ENCODE results near the gene RASAL1.

Gene RASAL1

DNA sequence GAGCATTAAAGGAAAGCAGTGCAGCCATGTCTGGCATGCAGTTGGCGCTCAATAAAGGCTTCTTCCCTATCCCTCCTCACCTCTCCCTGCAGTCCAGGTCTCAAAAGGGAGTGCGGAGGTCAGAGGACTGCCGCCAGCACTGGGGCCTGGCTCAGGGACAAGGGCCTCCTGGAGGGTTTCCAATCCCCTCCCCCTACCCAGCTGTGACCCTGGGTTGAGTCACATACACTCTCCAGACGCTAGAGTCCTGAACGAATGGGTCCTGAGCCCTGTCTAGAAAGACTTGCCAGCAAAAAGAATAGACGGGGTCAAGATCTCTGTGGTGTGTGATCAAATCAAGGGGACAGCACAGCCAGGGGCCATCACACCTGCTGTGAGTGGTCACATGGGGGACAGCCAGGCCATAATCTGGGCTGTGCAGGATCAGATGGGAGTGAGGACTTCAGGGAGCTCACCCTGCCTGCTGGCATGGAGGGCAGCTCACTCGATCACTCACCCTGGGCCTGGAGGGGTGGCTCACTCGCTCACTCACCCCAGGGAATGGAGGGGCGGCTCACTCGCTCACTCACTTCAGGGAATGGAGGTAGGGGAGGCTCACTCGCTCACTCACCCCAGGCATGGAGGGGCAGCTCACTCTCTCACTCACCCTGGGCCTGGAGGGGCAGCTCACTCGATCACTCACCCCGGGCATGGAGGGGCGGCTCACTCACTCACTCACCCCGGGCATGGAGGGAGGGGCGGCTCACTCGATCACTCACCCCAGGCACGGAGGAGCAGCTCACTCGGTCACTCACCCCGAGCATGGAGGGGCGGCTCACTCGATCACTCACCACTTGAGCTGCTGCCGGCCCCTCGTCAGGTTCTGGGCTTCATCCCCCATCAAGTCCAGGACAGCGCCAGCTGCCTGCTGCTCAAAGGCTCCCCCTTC lies 26.8 kb upstream of the RASAL1 start:
- no peak for DNase-seq (ENCODE audit: extremely low read depth, low read depth)
- H3K4me3 ChIP-seq (replicated peaks; ENCODE audit: low read depth, low read length) = no peak overlapping the region
- TF ChIP-seq, protein P1, sequence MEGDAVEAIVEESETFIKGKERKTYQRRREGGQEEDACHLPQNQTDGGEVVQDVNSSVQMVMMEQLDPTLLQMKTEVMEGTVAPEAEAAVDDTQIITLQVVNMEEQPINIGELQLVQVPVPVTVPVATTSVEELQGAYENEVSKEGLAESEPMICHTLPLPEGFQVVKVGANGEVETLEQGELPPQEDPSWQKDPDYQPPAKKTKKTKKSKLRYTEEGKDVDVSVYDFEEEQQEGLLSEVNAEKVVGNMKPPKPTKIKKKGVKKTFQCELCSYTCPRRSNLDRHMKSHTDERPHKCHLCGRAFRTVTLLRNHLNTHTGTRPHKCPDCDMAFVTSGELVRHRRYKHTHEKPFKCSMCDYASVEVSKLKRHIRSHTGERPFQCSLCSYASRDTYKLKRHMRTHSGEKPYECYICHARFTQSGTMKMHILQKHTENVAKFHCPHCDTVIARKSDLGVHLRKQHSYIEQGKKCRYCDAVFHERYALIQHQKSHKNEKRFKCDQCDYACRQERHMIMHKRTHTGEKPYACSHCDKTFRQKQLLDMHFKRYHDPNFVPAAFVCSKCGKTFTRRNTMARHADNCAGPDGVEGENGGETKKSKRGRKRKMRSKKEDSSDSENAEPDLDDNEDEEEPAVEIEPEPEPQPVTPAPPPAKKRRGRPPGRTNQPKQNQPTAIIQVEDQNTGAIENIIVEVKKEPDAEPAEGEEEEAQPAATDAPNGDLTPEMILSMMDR (IDR thresholded peaks at IDR 0.05; ENCODE audit: low read depth, low read length, missing control alignments) = no peak

DNA sequence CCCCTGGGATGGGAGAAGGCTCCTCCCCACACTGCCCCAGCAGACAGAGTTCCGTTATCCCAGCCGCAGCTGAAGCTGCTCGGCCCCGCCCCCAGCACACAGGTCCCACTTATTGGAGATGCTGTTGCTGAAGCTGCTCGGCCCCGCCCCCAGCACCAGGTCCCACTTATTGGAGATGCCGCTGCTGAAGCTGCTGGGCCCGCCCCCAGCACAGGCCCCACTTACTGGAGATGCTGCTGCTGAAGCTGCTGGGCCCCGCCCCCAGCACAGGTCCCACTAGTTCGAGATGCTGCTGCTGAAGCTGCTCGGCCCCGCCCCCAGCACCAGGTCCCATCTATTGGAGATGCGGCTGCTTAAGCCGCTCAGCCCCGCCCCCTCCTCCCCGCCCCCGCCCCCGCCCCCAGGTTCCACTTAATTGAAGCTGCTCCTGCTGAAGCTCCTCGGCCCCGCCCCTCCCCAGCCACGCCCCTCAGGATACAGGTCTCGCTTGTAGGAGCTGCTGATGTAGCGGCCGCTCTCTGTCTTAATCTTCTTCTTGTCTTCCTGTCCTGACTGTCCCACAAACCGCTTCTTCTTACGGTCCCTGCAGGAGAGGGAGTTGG lies 26.0 kb upstream of the RASAL1 start:
- DNase-seq (ENCODE audit: extremely low read depth, low read depth) = no peak
- TF ChIP-seq, protein P1 (IDR thresholded peaks at IDR 0.05; ENCODE audit: low read depth, low read length, missing control alignments) = no peak
- H3K4me3 ChIP-seq (replicated peaks; ENCODE audit: low read depth, low read length) = no peak overlapping the region

- no peak overlapping the region for H3K4me3 ChIP-seq (replicated peaks; ENCODE audit: low read depth, low read length)
- TF ChIP-seq, protein P1 (IDR thresholded peaks at IDR 0.05; ENCODE audit: low read depth, low read length, missing control alignments) = no peak
- DNase-seq (ENCODE audit: extremely low read depth, low read depth) = no peak
Observed at GRCh38 chr12:113159937-113160336, 24.4 kb upstream of the RASAL1 start.

DNA sequence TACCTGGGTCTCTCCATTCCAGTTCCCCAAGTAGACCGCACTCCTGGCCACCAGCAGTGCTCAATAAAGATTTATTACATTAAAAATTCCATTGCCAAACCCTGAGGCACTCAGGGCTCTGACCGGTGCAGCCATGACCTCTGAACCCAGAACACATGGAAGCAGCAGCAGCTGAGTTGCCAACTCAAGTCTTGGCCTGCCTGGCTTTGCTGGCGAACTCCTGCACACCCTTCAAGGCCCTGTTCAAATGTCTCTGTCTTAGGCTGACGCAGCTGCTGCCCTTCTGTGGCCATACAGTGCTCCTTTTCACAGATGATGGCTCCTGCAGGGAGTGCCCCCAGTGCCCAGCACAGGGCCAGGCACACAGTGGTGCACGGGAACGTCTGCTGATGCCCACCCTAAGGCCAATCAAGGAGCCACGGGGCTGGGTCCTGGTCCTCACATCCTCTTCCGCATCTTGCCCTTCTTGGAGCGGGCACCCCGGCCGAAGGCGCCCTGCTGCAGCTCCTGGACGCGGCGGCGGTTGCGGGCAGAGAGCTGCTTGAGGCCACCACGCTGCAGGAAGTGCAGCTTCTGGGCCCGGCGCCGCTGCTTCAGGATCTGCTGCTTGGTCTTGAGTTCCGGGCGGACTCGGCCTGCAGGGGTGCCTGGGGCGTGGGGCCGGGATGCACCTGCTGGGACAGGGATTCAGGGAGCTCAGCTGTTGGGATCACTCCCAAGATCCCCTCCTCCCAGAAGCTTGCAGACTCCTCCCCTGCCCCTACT lies 23.1 kb upstream of the RASAL1 start:
- no peak for DNase-seq (ENCODE audit: extremely low read depth, low read depth)
- TF ChIP-seq, protein P1 (IDR thresholded peaks at IDR 0.05; ENCODE audit: low read depth, low read length, missing control alignments) = no peak
- H3K4me3 ChIP-seq (replicated peaks; ENCODE audit: low read depth, low read length) = no peak overlapping the region

- TF ChIP-seq, protein P1 (IDR thresholded peaks at IDR 0.05; ENCODE audit: low read depth, low read length, missing control alignments) = no peak
- no peak for DNase-seq (ENCODE audit: extremely low read depth, low read depth)
- H3K4me3 ChIP-seq (replicated peaks; ENCODE audit: low read depth, low read length) = no peak overlapping the region
Observed at GRCh38 chr12:113157218-113157859, 21.8 kb upstream of the RASAL1 start.

- DNase-seq (ENCODE audit: extremely low read depth, low read depth) = no peak
Observed at GRCh38 chr12:113155646-113156045, 20.1 kb upstream of the RASAL1 start.

More at GRCh38 chr12:113155646-113156045, 20.1 kb upstream of the RASAL1 start:
- TF ChIP-seq, protein P1 (IDR thresholded peaks at IDR 0.05; ENCODE audit: low read depth, low read length, missing control alignments) = no peak
- H3K4me3 ChIP-seq (replicated peaks; ENCODE audit: low read depth, low read length) = no peak overlapping the region

Data from HFF-Myc (cell line).